ENCODE measurements around the gene ASH1L.
"Not testable (repeated sequence)": the region's sequence is repeated elsewhere in the genome, so short reads cannot be mapped to it uniquely, and the experiment has no call there.

ASH1L gene

DNA sequence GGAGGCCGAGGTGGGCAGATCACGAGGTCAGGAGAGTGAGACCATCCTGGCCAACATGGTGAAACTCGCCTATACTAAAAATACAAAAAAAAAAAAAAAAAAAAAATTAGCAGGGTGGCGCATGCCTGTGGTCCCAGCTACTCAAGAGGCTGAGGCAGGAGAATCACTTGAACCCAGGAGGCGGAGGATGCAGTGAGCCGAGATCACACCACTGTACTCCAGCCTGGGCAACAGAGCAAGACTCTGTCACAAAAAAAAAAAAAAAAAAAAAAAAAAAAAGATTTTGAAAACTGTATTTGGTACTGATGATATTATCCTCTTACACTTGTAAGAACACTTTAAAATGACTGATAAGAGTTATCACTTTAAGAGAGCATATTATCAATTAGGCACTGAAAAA lies 74.2 kb downstream of the ASH1L start:
- not testable (repeated sequence) for DNase-seq

DNA sequence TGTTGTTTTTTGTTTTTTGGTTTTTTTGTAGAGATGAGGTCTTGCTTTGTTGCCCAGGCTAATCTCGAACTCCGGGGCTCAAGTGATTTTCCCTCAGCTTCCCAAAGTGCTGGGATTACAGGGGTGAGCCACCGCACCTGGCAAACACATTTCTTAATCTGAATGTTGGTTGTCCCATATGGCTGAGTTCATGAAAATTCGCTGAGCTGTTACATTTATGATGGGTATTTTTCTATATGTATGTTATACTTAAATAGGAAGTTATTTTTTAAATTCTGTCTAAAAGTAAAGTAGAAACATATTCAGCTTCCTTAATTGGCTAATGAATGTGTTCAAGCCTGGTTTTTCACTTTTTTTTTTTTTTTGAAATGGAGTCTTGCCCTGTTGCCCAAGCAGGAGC lies 75.1 kb downstream of the ASH1L start:
- DNase-seq, result no peak

DNA sequence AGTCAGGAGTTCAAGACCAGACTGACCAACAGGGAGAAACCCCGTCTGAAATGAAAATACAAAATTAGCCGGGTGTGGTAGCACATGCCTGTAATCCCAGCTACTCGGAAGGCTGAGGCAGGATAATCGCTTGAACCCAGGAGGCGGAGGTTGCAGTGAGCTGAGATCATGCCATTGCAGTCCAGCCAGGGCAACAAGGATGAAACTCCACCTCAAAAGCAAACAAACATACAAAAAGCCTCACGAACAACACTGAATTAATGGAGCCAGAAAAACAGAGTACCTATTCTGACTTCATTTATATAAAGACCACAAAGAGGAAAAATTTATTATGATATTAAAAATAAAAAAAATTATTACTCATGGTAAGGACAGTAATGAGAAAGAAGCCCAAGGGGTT lies 75.7 kb downstream of the ASH1L start:
- DNase-seq, result not testable (repeated sequence)

DNA sequence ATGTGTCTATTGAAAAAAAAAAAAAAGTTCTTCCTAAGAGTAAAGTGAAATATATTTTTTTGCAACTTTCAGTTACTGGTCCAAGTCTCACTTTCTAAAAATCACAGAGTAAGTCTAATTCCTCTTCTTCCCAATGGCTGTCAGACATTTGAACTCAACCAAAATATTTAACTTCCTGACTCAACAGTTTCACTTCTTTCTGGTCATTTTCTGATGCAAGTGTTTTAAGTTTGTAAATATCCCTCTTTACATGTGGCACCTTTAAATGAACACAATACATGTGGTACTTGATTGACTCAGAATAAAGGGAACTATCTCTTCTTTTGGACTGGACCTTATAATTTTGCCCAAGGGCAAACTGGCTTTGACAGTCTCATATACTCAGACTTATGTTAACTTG lies 76.7 kb downstream of the ASH1L start:
- DNase-seq, result no peak

DNA sequence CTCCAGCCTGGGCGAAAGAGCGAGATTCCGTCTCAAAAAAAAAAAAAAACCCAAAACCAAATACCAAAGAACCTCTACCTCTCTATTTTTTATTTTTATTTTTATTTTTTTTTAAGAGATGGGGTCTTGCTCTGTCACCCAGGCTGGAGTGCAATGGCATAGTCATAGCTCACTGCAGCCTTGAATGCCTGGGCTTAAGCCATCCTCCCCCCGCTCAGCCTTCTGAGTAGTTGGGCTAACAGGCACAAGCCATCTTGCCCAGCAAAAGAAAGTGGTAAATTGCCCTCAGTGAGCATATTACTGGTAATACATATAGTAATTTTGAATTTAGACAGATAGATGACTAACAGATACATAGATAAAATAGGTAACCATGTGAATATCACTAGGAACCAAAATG lies 77.4 kb downstream of the ASH1L start:
- no peak for DNase-seq

DNA sequence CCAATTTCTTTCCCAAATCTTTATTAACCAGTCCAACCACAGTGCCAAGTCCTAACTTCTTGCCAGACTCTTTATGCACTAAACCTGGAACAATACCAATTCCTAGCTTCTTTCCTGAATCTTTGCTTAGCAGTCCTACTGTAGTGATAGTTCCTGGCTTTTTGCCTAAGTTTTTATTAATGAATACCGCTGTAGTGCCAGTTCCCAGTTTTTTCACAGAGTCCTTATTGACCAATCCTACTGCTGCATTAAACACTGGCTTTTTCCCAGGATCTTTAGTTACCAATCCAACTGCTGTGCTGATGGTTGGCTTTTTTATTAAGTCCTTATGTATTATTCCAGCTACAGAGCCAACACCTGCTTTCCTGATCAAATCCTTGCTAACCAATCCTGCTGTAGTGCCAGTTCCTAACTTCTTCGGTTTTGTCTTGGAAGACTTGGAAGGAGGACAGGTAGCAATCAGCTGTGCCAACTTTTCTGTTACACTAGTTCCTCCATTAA lies 80.8 kb downstream of the ASH1L start:
- DNase-seq, result no peak

DNA sequence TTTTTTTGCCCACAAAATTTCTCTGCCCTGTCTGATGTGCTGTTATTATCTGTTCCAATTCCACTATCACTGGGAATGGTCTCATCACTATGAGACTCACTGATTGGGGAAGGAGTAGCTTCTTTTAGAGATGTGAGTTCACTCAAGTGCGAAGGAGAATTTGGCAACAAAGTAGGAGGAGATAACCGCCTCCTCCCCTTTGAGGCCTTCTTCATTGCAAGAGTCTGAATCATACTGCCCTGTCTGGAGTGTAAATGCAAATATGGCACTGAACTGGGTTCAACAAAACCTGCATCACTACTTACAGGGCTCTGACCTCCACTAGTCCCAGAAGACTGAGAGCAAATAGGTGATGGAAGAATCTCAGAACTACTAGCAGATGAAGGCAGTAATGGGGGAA lies 83.4 kb downstream of the ASH1L start:
- no peak for DNase-seq

DNA sequence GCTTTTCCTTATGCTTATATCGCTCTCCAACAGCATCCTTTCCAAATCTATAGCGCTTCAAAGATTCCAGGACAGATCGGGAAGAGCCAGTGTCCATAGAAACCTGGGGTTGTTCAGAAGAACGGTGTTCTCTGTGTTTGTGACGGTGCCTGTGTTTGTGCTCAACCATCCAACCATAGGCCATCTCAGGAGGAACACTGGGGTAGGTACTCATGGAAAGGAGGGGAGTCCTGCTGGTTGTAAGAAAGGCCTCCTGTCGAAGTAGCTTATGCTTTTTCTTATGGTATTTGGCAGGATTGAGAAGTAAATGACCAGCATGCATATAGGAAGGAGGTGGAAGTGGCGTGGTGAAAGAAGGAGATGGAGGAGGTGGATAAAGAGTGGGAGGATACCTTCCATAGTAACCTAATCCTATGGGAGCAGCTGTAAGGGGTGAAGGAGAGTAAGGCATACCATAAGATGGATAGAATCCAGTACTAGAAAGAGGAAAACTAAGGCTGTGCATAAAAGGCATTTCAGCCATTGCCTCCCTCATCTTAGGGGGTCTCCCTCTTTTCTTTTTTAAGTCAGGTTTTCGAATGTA lies 84.2 kb downstream of the ASH1L start:
- DNase-seq, result no peak

DNA sequence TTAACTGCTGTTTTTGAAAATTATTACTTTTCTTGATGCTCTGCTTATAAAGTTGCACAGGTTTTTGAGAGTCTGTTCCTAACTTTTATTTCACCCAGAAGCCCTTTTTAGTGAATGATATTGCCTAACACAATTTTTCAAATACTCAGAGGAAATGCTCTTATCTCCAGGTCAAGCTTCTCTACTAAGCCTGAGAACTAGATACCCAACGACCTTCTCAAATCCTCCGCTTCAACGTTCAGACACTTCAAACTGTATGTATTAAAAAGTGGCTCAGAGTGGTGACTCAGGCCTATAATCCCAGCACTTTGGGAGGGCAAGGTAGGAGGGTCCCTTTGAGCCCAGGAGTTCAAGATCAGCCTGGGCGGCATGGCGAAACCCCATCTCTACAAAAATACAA lies 88.5 kb downstream of the ASH1L start:
- DNase-seq, result no peak

DNA sequence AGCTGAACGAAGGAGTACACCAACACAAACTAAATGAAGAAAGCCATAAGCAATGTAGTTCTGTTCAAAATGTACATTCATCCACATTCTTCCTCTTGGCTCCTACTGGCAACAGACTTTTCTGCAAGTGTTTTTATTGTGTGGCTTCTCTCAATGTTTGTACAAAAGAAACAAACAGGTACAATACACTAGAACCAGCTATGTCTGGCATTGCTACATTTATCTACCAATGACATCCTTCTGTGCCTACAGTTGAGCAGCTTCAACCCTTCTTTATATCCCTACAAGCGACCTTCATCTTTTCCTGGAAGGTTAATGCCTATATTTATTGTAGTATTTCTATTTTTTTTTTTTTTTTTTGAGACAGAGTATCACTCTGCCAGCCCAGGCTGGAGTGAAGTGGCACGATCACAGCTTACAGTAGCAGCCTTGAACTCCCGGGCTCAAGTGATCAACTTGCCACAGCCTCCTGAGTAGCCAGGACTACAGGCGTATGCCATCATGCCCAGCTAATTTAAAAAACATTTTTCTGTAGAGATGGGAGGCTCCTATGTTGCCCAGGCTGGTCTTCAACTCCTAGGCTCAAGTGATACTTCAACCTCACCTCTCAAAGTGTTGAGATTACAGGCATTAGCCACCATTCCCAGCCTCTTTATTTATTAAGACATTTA lies 89.3 kb downstream of the ASH1L start:
- no peak for DNase-seq

DNA sequence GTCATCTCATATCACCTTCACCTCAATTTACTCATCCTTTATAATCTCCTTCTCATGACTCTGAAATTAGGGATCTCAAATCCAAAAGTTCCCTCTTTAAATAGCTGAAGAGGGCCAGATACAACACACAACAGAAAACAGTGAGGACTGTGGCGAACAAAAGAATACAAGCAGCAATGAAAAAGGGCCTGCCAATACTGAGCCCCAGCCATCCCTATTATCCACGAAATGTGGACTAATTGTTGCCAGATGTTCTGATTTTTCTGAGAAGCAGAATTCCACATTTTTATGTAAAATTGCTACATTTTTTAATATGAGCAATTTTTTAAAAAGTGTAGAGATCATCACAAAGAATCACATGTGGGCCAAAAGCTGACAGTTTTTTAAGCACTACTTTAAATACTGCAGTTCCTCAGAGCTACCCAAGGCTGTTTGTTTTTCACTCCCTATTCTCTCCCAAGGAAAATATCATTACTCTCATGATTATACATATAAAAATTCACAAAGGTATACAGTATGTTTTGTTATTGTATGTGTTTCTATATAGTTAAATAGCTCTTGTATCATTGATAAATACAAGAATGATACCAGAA lies 90.0 kb downstream of the ASH1L start:
- DNase-seq, result no peak

DNA sequence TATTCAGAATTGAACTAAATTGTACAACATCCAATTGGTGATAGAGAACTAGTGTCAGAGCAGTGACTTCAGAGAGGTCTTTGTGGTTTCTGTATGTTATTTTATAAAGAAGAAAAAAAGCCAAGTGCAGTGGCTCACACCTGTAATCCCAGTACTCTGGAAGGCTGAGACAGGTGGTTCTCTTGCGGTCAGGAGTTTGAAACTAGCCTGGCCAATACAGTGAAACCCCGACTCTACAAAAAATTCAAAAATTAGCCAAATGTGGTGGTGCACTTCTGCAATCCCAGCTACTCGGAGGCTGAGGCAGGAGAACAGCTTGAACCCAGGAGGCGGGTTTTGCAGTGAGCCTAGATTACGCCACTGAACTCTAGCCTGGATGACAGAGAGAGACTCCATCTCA lies 90.7 kb downstream of the ASH1L start:
- DNase-seq, result no peak

DNA sequence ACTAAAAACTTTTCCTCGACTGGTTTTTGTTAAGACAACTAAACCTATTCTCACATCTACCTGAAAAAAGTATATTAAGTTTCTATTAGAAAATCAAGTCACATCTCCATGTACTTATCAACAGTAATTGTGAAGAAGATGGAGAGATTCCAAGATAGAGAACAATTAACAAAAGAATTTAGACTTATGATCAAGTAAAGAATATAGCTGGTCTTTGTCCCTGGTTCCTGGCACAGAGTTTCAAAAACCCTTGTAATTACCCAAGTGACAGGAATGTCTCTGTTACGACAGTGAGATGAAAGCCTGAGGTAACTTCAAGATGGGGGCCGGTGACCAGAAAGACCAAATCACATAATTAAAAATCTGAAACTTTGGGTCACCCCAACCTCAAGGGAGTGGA lies 91.6 kb downstream of the ASH1L start:
- no peak for DNase-seq

DNA sequence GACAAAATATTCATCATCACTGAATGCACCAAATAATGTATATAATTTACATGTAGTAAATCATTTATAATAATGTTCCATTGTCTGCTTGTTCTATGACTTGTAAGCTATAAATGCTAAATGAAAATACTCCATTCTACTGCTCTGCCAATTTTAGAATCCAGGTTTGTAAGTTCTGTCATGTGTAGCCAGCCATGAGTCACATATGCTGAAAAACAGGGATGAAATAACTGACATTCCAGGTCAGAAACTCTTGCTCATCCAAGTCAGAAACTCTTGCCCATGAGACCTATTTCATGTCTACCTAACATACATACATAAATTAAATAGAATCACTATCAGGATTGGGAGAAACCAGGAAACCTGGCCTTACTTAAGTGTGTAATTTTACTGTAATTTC lies 95.6 kb downstream of the ASH1L start:
- DNase-seq, result no peak

DNA sequence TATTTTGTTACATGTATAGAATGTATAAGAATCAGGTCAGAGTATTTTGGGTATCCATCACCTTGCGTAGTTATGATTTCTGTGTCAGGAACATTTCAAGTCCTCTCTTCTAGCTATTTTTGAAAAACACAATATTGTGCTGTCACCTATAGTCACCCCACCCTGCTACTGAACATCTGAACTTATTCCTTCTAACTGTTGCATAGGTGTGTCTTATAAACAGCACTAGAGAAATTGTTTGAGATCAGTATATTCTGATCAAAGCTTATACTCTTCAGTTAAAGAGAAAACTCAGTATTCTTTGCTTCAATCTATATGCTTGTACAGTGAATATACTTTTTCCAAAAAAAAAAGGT lies 96.0 kb downstream of the ASH1L start:
- DNase-seq, result no peak

DNA sequence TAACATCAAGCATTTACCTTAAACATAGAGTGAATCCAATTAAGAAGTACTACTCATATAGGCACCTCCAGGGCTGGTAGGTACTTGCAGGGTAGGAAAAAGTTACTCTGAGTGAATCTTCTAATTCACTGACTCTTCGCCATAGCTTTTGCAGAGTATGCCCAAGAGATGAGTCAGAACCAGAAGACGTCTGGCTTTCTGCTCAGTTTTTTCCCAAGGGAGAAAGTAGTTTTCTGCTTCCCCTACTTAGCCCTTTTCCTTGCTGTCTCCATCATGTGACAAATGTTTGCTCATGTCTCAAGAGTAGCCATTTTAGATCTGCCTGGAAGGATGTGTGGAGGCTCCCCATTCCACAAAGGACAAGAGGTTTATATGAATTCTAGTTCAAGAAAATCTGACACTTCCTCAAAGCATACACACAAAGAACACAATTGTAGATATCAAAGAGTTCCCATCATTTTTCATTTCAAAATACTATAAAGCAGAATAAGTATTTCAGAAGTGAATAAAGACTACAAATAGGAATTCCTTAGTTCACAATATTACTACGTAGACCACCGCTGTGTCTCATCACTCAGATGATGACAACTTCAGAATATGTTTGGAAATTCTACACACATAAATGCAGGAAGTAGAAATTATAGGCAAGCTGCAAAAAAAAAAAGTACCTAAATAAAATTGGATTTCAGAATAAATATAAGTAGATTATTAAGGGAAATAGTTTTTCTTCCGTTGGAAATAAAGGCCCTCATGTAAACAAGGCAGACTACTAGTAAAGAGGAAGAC lies 98.5 kb downstream of the ASH1L start:
- no peak for DNase-seq

DNA sequence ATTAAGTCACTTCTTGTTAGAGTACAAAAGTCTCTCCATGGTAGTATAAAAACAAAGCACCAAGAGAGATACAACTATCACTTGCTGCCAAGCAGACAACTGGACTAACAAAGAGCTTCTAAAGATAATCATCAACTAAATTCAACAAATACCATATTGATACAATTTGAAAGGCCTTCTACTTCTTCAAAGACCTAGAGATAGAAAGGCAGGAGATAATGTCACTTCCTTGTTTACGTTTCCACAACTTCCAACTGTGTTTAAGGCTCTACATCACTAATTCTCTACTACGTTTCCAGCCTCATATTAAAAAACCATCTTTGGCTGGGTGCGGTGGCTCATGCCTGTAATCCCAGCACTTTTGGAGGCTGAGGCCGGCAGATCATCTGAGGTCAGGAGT lies 104.5 kb downstream of the ASH1L start:
- DNase-seq, result no peak

DNA sequence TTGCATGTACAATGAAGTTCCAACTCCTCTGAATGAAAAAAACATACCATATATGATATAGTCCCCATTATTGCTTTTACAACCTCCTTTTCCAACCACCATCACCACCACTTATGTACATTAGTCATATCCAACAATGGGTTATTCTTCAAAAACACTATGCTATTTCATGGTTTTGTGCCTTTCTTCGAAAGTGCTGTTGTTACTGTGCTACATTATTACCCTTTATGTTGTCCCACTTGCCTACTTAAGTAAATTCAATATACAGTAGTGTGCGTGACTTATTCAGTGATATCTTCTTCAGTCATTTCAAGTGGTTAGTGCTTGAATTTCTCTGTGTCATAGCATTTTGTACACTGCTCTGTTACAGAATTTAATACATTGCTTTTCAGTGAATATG lies 105.3 kb downstream of the ASH1L start:
- no peak for DNase-seq

DNA sequence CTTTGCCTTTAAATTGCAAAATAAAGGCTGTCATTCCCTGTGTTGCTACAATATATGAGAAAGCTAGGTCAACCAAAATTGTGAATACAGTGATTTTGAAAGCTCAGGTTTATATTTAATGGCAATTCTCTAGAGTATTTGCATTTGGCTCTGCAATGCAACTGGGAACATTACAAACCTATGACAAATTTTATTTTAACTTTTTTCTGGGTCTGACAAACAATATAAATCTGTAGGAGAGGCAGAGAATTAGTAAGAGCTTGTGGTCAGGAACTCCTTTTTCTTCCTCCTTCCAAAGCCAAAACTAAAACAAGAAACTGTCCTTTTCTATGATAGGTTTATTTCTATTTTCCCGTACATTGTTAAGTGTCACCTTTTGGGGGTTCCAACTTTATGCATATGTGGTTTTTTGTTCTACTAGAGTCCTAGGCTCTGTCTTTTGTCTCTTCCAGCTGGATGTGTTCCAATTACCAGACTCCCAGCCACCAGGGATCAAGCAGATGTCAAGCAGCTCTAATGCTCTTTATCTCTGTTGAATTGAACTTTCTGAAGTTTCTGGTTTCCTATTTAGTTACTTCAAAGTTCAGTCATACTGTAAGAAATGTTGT lies 106.9 kb downstream of the ASH1L start:
- DNase-seq, result no peak

DNA sequence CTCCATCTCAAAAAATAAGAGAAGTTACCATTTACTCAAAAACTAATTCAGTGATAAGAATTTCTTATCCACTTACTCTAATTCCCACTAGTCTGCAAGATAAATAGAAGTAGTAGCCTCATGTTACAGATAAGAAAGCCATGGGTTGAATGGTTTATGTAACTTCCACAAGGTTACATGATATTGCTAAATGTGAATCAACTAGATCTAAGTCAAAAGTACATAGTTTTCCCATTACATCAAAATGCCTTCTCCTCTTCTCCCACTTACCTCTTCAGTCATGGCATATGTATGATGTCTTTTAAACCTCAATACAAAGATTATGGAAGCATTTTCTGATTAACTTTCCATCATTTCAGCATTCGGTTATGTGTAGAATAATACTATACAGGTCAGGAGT lies 108.5 kb downstream of the ASH1L start:
- DNase-seq, result no peak

DNA sequence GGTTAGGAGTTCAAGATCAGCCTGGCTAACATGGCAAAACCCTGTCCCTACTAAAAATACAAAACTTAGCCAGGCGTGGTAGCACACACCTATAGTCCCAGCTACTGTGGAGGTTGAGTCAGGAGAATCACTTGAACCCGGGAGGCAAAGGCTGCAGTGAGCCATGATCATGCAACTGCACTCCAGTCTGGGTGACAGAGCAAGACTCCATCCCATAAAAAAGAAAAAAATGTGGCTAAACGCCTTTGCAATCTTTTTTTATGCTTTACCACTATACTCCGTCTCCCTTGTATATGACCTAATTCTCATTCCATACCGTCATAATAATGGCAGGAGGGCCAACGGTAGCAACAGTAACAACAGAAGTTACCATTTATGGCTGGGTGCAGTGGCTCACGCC lies 109.5 kb downstream of the ASH1L start:
- DNase-seq, result no peak

DNA sequence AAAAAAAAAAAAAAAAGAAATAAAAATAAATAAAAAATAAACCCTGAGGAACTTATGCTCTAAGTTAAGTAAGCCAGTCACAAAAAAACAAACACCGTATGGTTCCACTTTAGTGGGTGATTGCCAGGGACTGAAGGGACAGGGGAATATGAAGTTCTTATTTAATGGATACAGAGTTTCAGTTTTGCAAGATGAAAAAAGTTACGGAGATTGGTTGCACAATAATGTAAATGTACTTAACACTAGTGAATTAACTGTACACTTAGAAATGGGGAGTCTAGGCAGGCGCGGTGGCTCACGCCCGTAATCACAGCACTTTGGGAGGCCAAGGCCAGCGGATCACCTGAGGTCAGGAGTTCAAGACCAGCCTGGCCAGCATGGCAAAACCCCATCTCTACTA lies 111.4 kb downstream of the ASH1L start:
- DNase-seq, result no peak

DNA sequence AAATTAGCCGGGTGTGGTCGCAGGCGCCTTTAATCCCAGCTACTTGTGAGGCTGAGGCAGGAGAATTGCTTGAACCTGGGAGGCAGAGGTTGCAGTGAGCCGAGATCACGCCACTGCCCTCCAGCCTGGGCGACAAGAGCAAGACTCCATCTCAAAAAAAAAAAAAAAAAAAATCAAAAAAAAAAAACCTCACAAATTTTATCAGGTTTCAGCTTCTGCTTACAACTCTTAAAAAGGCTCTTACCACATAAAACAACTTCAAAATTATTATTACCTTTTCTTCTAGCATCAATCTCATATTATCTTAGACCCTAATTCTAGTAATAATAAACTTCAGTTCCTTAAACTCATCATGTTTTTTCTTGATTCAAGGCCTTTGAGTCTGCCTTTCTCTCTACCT lies 120.2 kb downstream of the ASH1L start:
- DNase-seq, result not testable (repeated sequence)
